NCI-H2196 (cell line): ENCODE results near the gene NAGPA.
A peak's percentile ranks its signal among the peaks of the same experiment; 100 is the strongest.
"Not testable (repeated sequence)": the region's sequence is repeated elsewhere in the genome, so short reads cannot be mapped to it uniquely, and the experiment has no call there.

Experiments
- DNase-seq: peaks from one replicate; lab custom pipeline; 2025; ENCODE audit not compliant: unreplicated experiment; lab: John Stamatoyannopoulos, UW

Gene NAGPA

GRCh38 chr16:5033256-5034166 is at the start of gene NAGPA:
TSS of gene NAGPA (minus strand) at chr16:5033935. CDS start at chr16:5033914, 21 bp downstream.
- DNase-seq: peak; percentile 90

DNA sequence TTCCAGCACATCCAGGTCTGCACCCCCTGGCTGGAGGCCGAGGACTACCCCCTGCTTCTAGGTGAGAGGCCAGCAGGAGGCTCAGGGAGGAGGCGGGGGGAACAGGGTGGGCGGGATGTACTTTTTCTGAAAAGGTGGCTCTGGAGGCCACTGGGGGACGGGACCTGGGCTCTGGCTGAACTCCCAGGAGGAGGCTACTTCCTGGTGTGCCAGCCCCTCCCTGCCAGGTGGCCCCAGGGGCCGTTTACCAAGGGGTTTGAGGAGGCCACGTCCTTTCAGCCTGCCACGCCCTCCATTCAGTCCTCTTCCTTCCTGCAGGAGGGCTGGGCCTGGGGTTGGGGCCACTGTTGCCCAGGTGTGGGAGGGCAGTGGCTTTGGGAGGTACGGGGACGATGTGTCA is 47.3 kb upstream of the NAGPA start:
- DNase-seq: not testable (repeated sequence)

- DNase-seq: not testable (repeated sequence)
These were observed 46.7 kb upstream of the NAGPA start for GRCh38 chr16:5080461-5080860.

GRCh38 chr16:5078626-5079025 is 44.9 kb upstream of the NAGPA start:
- DNase-seq: no peak

- no peak for DNase-seq
These were observed 43.6 kb upstream of the NAGPA start for GRCh38 chr16:5077304-5077703.

DNA sequence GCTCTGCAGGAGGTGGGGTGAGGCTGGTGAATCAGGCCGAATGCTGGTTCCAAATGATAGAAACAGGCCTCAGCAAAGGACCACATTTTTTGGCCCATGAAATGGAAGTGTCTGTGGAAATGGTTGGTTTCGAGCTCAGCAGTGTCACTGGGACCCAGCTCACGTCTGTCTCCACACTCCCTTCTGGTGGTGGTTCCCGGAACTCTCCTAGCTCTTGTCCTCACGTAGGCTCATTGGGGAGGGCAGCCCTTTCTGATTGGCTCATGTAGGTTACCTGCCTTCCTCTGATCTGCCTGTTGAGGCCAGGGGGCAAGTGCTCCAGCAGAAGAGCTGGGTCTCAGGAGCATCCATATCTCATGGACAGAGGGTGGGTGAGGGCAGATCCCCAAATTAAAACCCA is 41.9 kb upstream of the NAGPA start:
- DNase-seq: no peak

GRCh38 chr16:5073771-5074170 is 40.0 kb upstream of the NAGPA start:
- DNase-seq: not testable (repeated sequence)

DNA sequence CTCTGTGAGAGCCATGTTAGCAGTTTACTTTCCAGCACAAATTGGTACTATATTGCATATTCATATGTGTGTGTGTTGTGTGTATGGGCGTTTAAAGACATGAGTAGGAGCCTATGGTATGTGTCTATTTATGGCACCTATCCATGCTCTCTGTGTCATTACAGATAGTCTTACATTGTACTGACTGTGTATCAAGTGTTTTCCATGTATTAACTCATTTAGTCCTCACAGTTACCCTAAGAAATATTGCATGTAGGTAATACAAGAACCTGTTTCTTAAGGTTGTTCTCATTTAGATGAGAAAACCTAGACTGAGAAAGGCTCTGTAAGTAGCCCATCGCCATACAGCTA is 39.5 kb upstream of the NAGPA start:
- no peak for DNase-seq

DNA sequence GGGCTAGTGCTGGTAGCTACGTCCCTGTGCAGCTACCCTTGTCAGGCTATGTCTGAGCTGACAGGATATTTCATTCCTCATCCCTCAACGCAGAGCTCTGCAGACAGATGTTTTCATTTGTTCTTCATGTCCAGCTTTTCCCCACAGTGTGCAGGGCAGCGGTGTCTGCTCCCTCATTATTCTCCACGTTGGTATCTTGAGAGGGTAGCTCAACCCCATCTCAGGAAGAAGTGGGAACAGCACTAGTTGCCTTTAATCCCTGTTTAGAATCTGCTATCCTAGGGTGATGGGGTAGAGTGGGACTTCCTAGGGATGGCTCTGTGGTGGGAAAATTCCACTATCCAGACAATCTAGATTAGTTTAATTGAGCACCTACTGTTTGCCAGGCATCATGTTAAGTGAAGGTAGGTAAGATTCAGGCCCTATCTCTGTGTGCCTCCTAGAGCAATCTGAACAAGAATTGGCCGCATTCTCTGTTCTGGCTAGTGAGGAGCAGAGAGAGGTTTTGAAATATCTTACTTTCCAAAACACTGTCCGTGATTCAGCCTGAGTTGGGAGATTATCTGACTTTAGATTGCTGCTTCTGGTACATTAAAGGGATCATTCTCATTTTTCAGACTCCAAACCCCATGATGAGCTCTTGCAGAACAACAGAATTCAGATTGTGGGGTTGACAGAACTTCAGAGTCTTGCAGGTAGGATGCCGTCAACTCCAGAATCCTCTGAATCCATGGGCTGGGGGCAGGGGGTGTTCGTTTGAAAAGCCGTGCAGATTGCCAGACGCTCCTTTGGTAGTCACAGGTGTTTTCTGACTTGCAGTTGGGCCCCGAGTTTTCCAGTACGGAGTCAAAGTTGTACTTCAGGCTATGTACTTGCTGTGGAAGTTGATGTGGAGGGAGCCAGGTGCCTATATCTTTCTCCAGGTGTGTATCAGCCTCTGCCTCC is 38.9 kb upstream of the NAGPA start:
- no peak for DNase-seq

DNA sequence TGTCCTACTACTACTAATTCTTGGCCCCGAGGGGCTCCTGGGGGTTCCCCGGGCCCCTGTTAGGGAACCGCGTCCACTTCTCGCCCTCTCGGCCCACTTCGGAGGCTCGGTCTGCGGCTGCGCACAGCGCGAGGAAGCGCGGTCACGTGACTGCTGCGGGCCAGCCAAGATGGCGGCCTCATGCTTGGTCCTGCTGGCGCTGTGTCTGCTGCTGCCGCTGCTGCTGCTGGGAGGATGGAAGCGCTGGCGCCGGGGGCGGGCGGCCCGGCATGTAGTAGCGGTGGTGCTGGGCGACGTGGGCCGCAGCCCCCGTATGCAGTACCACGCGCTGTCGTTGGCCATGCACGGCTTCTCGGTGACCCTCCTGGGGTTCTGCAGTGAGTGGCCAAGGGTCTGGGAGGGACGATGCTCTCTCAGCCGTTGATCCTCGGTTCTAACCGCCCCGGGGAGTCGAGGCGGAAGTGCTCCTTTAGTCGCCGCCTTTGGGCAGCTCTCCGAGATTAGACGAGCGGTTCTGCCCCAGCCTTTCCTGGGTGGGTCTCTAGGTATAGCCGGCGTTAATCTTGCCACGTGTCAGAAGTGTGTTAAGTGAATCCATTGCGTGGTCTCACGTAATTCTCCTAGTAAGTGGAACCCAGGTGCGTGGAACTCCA is 38.1 kb upstream of the NAGPA start, which contains the start of gene ALG1:
ALG1 (plus strand) TSS at position 163 of the 653 bp plus-strand sequence; CDS start at position 170, 7 bp downstream.
- peak; percentile 94 for DNase-seq

DNA sequence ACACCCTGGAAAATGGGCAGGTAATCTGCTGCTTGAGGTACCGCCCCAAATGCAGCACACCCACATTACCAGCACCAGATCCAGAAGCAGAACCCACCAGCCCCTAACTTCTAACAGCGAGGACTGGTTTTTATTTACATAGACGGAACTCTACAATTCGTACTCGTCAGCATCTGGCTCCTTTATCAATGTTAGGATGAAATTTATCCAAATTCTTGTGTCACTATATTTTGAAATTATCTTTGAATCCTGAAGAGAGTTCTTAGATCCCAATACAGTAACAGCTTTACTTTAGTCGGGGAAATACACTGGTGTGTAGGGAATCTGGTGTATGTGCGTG is 37.6 kb upstream of the NAGPA start:
- DNase-seq: no peak

DNA sequence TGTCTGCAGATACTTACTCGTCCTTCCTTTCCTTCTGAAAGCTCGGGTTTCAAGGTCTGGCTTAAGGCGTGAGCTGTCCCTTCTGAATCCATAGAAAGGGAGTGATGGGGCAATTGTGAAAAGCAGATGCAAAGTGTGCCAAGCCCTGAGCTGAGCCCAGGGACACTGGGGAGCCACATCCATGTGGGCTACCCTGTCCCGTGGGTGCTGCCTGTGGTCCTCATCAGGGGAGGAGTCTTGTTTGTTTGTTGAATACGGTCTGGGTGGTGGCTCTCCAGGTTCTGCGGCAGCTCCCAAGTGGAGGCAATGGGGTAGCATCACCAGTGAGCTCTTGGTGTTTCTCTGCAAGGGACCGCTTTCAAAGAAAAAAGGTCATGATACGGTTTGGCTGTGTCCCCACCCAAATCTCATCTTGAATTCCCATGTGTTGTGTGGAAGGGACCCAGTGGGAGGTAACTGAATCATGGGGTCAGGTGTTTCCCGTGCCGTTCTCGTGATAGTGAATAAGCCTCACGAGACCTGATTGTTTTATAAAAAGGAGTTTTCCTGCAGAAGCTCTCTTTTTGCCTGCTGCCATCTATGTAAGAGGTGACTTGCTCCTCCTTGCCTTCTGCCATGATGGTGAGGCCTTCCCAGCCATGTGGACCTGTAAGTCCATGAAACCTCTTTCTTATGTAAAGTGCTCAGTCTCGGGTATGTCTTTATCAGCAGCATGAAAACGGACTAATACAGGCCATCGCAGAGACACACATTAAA is 36.9 kb upstream of the NAGPA start:
- DNase-seq: no peak

DNA sequence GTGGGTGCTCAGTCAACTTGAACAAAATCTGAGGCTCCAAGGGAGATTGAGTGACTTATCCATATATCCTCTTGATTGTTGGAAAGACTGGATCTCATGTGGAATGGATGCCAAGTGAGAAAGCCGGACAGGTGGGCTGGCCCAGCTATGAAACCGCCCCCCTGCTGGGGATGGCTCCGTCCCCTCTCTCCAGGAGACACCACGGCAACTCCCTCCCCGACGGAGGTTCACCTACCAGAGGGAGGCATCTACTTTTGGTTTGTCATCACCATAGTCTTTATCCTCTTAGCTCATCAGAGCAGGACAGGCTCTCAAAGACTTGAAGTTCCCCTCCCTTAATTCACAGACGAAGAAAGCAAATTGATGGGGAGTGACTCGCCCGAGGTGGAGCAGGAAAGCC is 36.1 kb upstream of the NAGPA start:
- DNase-seq: no peak

DNA sequence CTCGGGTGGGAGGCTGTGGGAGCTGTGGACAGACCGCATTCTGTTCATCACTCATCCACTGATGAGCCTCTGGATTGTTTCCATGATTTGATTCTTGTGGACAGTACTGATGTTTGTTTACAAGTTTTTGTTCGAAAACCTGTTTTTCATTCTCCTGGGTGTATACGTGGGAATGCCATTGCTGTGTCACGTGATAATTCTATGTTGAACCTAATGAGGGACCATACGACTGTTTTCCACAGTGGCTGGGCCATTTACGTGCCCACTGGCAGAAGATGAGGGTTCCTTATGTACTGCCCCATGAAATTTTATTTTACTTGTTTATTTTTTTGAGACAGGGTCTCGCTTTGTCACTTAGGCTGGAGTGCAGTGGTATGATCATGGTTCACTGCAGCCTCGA is 35.3 kb upstream of the NAGPA start:
- DNase-seq: no peak

- DNase-seq: no peak
These were observed 32.8 kb upstream of the NAGPA start for GRCh38 chr16:5066511-5066910.

DNA sequence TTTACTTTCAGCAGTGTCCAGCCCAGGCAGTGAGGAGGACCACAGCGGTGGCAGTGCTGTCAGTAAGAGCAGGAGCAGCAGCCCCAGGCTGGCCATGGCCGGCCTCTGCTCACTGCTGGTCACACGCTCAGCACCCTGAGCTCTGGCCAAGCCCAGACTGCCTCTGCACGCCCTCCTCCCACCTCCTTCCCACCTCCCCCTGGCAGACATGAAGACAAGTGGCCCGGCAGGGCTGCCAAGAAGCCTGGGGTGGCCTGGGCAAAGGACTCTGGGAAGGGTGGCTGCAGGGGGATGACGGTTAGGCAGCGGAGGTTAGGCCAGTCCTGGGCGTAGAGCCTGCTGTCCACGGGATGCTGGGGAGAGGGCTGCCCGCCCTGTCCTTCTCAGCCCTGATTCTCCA is 32.1 kb upstream of the NAGPA start, which contains the start of gene C16orf89:
C16orf89 (minus strand) TSS at position 144 of the 400 bp plus-strand sequence; CDS start at position 96, 48 bp downstream.
- DNase-seq: no peak

- DNase-seq: no peak
These were observed 31.6 kb upstream of the NAGPA start for GRCh38 chr16:5065326-5065725.

DNA sequence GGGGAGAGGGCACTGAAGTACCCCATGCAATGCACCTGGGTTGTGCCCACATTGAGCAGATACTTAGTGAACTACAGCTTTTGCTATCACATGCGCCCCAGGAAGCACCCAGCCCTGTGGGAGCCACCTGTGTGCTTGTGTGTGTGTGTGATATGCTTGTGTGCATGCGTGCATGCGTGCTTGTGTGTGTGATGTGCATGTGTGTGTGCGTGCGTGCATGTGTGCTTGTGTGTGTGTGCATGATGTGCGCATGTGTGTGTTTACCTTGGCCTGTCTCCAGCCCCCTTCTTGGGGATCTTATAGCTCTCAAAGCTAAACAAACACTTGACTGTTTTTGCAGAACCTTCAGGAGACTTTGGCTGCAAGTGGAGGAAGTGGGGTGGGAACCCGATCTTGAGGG is 31.2 kb upstream of the NAGPA start:
- DNase-seq: peak; percentile 47

DNA sequence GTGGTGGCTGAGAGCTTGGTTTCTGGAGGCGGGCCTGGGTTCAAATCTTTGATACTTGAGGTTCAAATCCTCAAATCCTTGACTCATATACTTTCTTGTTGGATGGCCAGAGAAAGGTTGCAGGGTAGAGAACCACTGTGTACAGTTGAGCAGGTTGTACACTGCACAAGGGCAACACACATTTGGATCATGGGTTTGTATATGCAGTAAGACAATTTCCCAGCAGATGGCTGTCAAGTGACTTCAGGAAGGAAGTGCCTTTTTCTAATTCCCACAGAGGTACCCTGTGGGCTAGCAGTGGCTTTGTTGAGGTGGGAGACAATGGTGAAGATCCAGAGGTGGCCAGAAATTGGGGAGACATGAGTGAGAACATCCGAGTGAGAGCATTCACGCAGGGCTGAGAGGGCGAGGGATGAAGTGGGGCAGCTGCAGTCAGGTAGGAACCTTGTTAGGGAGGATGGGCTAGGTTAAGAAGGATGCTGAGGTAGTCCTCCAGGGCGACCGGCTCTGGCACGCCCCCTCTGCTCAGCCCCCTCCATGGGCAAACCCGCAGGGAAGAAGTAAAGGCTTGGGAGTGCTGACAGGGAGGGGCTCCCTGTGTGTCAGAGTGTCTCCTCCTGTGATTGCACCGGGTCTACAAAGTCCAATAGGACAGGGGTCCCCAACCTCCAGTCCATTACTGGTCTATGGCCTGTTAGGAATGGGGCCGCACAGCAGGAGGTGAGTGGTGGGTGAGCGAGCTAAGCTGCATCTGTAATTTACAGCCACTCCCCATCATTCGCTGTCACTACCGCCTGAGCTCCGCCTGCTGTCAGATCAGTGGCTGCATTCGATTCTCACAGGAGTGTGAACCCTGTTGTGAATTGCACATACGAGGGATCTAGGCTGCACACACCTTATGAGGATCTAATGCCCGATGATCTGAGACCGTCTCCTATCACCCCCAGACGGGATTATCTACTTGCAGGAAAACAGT is 29.3 kb upstream of the NAGPA start:
- no peak for DNase-seq
